Duodenal mucosa (tissue), 2 donors: ENCODE data around the gene HCFC1.

Source experiments
- H3K27ac ChIP-seq: one replicate; pipeline ENCODE4 v1.7.0; 2013; ENCODE audit warnings: low read depth, low read length
- H3K27me3 ChIP-seq, 2 donors: one replicate each; pipeline ENCODE4 v1.7.0; 2013; ENCODE audit warnings: low read length in 2 of 2, control low read depth in 1 of 2; ENCODE audit not compliant: insufficient read depth in 2 of 2, control insufficient read depth in 1 of 2
- H3K36me3 ChIP-seq, 2 donors: one replicate each; pipeline ENCODE4 v1.7.0; 2013; ENCODE audit warnings: low read length in 2 of 2, control low read depth in 1 of 2; ENCODE audit not compliant: insufficient read depth in 2 of 2, control insufficient read depth in 1 of 2
- H3K4me1 ChIP-seq, 2 donors: one replicate each; pipeline ENCODE4 v1.7.0; 2013; ENCODE audit warnings: low read length in 2 of 2, control low read depth in 1 of 2; ENCODE audit not compliant: insufficient read depth in 2 of 2, control insufficient read depth in 1 of 2
- H3K4me3 ChIP-seq, 2 donors: one replicate each; pipeline ENCODE4 v1.7.0; 2013; ENCODE audit warnings: low read length in 2 of 2, low read depth in 1 of 2
- H3K9ac ChIP-seq, 2 donors: one replicate each; pipeline ENCODE4 v1.7.0; 2013; ENCODE audit warnings: low read length in 2 of 2, low read depth in 1 of 2
- H3K9me3 ChIP-seq, 2 donors: one replicate each; pipeline ENCODE4 v1.7.0; 2013; ENCODE audit warnings: low read length in 2 of 2, control low read depth in 1 of 2; ENCODE audit not compliant: control insufficient read depth in 1 of 2

Gene HCFC1

GRCh38 chrX:153951683-153952372 lies 19.8 kb downstream of the HCFC1 start:
- no peak overlapping the region for H3K27ac ChIP-seq
- H3K9ac ChIP-seq = no peak overlapping the region
- H3K9me3 ChIP-seq = no peaks in the 10 kb centered on the region
- no peaks in the 10 kb centered on the region for H3K27me3 ChIP-seq
- H3K36me3 ChIP-seq = peaks cover 8 to 64% of the 10 kb centered on the region in 2 donors
- no peak overlapping the region for H3K4me3 ChIP-seq
- H3K4me1 ChIP-seq = no peaks in the 10 kb centered on the region

DNA sequence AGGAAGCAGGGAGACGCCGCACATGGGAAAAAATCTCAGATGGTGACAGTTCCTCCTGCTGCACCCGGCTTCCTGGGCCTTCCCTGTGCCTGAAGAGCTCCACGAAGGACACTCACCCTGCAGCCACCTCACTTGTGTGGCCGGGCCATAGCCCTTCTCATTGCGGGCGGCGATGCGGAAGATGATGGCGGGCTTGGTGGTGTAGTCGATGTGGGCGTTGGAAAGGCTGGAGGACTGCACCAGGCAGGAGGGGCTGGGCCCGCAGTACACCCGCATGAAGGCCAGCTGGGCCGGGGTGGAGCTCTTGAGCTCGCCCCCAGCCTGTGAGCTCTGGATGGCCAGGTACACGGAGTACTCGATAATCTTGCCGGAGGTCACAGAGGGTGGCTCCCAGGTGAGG lies 21.5 kb downstream of the HCFC1 start:
- H3K9me3 ChIP-seq = no peaks in the 10 kb centered on the region
- H3K4me1 ChIP-seq = no peaks in the 10 kb centered on the region
- no peak overlapping the region for H3K9ac ChIP-seq
- H3K27me3 ChIP-seq = no peaks in the 10 kb centered on the region
- no peak overlapping the region for H3K27ac ChIP-seq
- peaks cover 8 to 48% of the 10 kb centered on the region in 2 donors for H3K36me3 ChIP-seq
- H3K4me3 ChIP-seq = no peak overlapping the region

DNA sequence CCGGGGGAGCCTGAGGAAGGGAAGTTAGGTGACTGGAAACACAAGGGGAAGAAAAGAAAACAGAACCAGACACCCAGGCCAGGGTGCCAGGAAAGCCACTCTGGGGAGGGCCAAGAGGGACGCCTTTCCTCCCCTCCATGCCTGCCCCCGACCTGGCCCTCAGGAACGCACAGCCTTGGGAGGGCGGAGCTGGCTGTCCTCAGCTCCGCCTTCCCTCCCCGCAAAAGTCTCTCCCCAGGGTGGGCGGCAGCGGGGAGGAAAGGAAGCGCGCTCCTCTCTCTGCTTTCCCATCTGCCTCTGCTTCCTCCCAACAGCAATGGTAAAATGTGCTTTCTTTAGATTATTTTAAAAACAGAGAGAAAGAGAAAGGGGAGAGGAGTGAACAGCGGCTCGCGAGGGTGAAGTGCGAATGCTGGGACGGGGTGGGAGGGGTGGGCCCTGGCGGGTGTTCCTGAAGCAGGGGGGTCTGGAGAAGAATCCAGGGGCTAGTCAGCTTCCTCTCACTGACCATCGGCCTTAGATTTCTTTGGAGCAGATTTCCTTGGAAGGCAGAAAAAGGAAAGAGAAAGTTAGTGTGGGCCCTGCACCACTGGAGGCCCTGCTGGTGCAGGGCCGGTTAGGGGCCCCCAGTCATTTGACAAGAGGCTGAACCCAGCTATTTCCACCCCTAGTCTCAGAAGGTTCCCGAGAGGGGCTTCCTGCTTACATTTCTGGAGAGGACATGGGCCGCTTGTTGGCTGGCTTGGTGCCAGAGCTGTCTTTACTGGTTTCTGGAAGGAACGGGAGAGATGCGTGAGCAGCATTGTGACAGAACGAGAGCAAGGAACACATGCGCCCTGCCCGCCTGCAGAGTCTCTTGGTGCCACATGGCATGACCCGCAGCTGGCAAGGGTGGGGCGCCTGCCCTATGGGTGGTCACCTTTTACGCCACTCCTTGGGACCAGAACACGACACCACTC lies 22.5 kb downstream of the HCFC1 start:
- Histone ChIP-seq H3K9me3 (no peaks in the 10 kb centered on the region), H3K4me3 (no peak overlapping the region), H3K36me3 (peaks cover 8 to 41% of the 10 kb centered on the region in 2 donors), H3K9ac (no peak overlapping the region), H3K27me3 (no peaks in the 10 kb centered on the region), H3K27ac (peak overlapping the region; percentile 10), H3K4me1 (peaks cover 0 to 3% of the 10 kb centered on the region in 2 donors)

GRCh38 chrX:153948002-153948466 lies 23.6 kb downstream of the HCFC1 start:
- no peaks in the 10 kb centered on the region for H3K9me3 ChIP-seq
- peaks cover 8 to 34% of the 10 kb centered on the region in 2 donors for H3K36me3 ChIP-seq
- H3K27ac ChIP-seq = no peak overlapping the region
- no peak overlapping the region for H3K4me3 ChIP-seq
- H3K4me1 ChIP-seq = peaks cover 0 to 11% of the 10 kb centered on the region in 2 donors
- no peaks in the 10 kb centered on the region for H3K27me3 ChIP-seq
- H3K9ac ChIP-seq = no peak overlapping the region

DNA sequence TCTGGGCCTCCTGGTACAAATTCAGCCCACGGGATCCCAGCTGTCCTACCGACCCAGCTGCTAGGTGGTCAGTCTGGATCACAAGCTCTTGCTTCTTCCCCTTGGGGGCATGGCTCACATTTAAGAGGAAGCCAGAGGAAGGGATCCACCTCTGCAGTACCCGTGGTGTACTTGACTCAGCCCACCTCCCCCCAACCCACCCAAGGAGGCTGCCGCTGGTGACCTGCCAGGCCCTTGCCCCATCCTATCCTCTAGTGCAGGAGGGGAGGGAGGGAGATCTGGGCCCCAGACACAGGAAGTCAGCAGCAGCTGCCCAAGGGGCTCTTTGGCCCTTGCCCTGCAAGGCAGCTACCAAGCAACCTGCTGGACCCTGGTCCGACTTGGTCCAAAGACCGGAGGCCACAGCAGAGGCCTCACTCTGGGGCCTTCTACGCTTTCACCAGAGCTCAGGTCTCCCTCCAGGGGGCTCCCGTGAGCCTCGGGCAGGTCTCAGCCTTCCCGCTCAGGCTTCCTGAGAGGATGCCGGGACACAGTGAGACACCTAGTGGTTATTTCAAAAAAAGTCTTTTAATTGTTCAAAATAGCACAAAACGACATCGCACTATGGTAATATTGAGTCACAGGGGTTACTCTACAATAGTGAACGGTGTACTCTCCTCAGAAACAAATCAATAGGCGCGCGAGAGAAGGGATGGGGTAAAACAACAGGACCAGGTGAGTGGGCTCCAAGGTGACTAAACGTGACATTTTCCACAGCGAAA lies 24.4 kb downstream of the HCFC1 start:
- H3K4me3 ChIP-seq = no peak overlapping the region
- H3K4me1 ChIP-seq = peaks cover 0 to 11% of the 10 kb centered on the region in 2 donors
- H3K36me3 ChIP-seq = peaks cover 8 to 26% of the 10 kb centered on the region in 2 donors
- H3K27ac ChIP-seq = no peak overlapping the region
- H3K9ac ChIP-seq = no peak overlapping the region
- H3K27me3 ChIP-seq = no peaks in the 10 kb centered on the region
- no peaks in the 10 kb centered on the region for H3K9me3 ChIP-seq

DNA sequence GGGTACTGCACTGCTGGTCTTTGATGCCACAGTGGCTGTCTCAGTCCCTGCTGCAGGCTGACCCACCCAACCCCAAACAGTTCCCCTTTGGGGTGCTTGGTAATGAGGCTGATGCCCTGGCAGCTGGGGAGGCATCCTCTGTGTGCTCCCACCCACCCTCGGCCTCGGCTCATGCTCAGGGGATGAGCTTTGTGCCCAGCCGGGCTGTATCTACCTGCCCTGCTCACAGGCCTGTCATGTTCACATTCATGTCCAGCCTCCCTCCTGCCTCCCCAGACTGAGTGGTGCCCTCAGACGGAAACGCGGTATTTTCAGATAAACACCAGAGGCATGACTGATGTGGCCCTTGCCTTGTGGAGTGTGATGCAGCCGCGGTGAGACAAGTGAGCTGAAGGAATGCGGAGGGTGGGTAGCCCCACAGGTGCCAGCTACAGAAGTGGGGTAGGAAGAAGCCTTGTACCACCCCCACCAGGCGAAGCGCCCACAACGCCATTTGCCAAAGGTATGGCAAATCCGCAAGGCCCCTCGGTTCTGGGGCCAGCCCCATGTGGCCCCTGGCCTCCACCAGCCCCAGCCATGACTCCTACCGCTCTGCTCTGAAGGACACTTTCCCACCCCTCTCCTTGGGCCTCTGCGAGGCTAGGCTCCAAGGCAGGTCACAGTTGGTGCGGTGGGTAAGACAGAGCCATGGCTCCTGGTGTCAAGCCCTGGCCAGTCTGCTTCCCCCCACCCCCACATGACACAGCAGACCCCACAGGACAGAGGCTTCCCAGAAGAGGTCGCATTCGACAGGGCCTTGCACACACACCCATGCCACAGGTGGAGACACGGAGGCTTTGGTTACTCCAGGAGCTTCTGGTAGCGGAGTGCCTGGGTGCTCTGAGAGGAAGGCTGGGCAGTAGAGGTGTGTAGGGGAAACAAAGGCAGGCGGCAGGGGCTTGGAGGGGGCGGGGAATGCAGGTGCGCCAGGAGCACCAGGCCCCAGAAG lies 25.4 kb downstream of the HCFC1 start:
- no peaks in the 10 kb centered on the region for H3K27me3 ChIP-seq
- no peak overlapping the region for H3K9ac ChIP-seq
- H3K4me3 ChIP-seq = no peak overlapping the region
- H3K36me3 ChIP-seq = peaks cover 6 to 18% of the 10 kb centered on the region in 2 donors
- no peaks in the 10 kb centered on the region for H3K9me3 ChIP-seq
- no peak overlapping the region for H3K27ac ChIP-seq
- H3K4me1 ChIP-seq = peaks cover 0 to 11% of the 10 kb centered on the region in 2 donors

DNA sequence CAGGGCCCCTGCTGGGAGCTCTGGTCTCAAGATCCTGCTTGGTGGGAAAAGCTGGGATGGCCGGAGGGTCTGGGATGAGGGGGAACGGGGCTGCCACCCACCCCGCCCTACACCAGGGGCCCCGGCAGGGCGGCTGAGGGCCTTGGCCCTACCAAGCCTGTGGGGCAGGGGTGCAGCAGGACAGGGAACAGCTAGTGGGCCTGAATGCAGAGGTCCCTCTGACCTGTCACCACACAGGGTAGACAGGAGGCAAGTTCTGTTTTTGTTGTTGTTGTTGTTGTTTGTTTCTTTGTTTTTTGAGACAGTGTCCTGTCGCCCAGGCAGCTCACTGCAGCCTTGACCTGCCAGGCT lies 26.8 kb downstream of the HCFC1 start:
- Histone ChIP-seq H3K4me1 (peaks cover 0 to 11% of the 10 kb centered on the region in 2 donors), H3K36me3 (peaks cover 0 to 4% of the 10 kb centered on the region in 2 donors), H3K9me3 (no peaks in the 10 kb centered on the region), H3K9ac (no peak overlapping the region), H3K27ac (no peak overlapping the region), H3K27me3 (no peaks in the 10 kb centered on the region), H3K4me3 (no peak overlapping the region)

DNA sequence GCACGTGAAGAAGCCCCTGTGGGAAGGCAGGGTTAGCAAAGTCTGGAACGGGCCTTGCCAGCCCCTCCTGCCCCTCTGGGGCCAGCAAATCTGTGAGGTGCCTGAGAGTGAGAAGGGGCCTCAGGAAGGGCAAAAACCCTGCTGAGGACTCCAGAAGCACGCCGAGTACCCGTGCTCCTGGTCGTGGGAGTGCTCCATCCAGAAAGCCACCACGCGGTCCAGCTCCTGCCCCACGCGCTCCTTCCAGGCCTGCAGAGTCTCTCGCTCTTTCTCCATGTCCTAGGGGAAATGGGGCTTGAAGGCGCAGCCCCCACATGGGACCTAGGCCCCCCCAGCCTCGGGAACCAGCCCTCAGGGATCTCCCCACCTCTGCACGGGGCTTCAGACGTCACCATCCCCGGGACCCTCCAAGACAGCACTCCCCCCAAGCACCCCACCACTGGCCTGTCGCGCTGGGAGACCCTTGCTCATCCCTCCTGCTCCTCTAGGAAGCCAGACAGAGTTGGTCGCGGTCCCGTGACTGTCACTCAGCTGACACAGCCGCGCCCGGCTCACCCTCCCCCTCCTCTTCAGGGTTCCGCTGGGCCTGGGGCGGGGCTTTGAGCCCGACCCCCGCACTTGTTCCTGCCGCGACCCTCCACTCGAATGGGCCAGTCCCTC lies 27.3 kb downstream of the HCFC1 start, which contains the start of gene RENBP:
Gene RENBP (minus strand): TSS at position 504 of the 660 bp plus-strand sequence. CDS start 33 bp downstream, at position 471.
- Histone ChIP-seq H3K27ac (peak within 1 kb of the TSS; percentile 50), H3K27me3 (no peaks in the 10 kb centered on the region), H3K9ac (no peak within 1 kb of the TSS), H3K4me3 (peak within 1 kb of the TSS; percentile 50 to 51), H3K36me3 (no peaks in the 10 kb centered on the region), H3K4me1 (peaks cover 0 to 11% of the 10 kb centered on the region in 2 donors), H3K9me3 (no peaks in the 10 kb centered on the region)
